ENCODE data around the gene CPT1B. TPM values are rescaled to one million over a fixed set of nuclear protein-coding genes. Genes with fewer than 3 reads are reported as not detected.

The CPT1B gene
- total and polyA plus RNA-seq, 2 donors (not counting 1 experiment from before 2014, with no cell fraction given), result 55.0 to 109 TPM

DNA sequence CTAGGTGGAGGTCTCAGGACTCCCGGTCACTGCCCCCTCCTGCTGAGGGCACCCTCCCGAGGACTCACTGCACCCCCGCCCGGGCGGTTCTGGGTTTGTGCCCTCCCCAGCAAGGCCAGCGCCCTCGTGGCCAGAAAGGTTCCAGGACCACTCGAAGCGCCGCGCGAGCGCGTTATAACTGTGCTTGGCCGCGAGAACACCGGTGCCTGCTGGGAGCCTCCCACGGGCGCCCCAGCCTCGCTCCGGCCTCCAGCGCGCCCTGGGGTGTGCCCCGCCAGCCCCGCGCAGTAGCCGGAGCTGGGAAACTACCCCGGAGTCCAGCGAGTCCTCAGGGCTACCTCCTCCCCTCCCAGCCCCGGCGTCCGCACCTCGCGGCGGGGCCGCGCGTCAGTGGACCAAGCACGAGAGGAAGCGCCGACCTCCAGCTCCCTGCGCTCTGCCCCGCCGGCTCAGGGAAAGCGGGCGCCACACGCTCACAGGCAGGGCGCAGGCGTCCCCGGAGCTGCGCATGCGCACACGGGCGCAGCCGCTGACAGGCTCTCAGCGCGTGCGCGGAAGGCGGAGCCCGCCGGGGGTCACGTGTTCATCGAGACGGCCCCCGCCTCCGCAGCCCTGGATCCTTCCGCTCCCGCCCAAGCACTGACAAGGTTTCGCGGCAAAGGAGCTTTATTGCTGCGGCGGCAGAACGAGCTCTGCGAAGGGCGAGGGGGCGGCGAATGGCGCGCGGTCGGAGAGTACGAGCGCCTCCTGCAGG lies 52.9 kb downstream of the CPT1B start, which contains the start of gene SCO2:
SCO2 (minus strand) TSS at position 495 of the 754 bp plus-strand sequence. CDS start 1,187 bp downstream, outside the sequence.
- H3K4me3 Mint-ChIP-seq, result peak within 1 kb of the TSS; percentile 90
- Histone ChIP-seq H3K79me2 (ENCODE audit: control insufficient read depth, insufficient read depth, low read length) (peaks cover 45% of the 10 kb centered on the region), H2AFZ (ENCODE audit: insufficient read depth, low read depth, low read length, poor library complexity, severe bottlenecking) (peak within 1 kb of the TSS; percentile 78)

More for the DNA sequence above, 52.9 kb downstream of the CPT1B start, which contains the start of gene SCO2:
- no peak for TF ChIP-seq EZH2 (IDR thresholded peaks at IDR 0.05; ENCODE audit: borderline replicate concordance, insufficient read depth, low read depth, low read length, poor library complexity, severe bottlenecking)
- TF ChIP-seq, protein P1, sequence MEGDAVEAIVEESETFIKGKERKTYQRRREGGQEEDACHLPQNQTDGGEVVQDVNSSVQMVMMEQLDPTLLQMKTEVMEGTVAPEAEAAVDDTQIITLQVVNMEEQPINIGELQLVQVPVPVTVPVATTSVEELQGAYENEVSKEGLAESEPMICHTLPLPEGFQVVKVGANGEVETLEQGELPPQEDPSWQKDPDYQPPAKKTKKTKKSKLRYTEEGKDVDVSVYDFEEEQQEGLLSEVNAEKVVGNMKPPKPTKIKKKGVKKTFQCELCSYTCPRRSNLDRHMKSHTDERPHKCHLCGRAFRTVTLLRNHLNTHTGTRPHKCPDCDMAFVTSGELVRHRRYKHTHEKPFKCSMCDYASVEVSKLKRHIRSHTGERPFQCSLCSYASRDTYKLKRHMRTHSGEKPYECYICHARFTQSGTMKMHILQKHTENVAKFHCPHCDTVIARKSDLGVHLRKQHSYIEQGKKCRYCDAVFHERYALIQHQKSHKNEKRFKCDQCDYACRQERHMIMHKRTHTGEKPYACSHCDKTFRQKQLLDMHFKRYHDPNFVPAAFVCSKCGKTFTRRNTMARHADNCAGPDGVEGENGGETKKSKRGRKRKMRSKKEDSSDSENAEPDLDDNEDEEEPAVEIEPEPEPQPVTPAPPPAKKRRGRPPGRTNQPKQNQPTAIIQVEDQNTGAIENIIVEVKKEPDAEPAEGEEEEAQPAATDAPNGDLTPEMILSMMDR (IDR thresholded peaks at IDR 0.05), result no peak
- DNase-seq (peak; percentile 98), ATAC-seq (ENCODE audit: low read depth) (peak; percentile 54)
- Histone ChIP-seq H3K36me3 (replicated peaks in 1 of 2; ENCODE audit: control extremely low read depth in 1 of 2, control insufficient read depth in 1 of 2, extremely low read depth in 1 of 2, insufficient read depth in 2 of 2, low read length in 1 of 2) (peaks cover 0 to 31% of the 10 kb centered on the region in 2 experiments), H3K4me1 (ENCODE audit: control insufficient read depth in 2 of 2, insufficient read depth in 2 of 2, low read length in 2 of 2) (peaks cover 16 to 50% of the 10 kb centered on the region in 2 donors), H3K4me2 (replicated peaks; ENCODE audit: low read depth, low read length, poor library complexity, severe bottlenecking) (peak within 1 kb of the TSS; percentile 98), H3K9ac (ENCODE audit: low read length) (peak within 1 kb of the TSS; percentile 89), H4K20me1 (ENCODE audit: control insufficient read depth, insufficient read depth, low read length, poor library complexity, severe bottlenecking) (peaks cover 27% of the 10 kb centered on the region), H3K27ac (ENCODE audit: low read length in 2 of 2) (peak within 1 kb of the TSS; percentile 83 to 90), H3K27me3 (replicated peaks in 1 of 4; ENCODE audit: control extremely low read depth in 1 of 4, control insufficient read depth in 3 of 4, insufficient read depth in 4 of 4, low read length in 3 of 4) (no peaks in the 10 kb centered on the region), H3K4me3 (ENCODE audit: control extremely low read depth in 1 of 5, extremely low read depth in 1 of 5, insufficient read depth in 1 of 5, low read depth in 2 of 5, low read length in 4 of 5) (peak within 1 kb of the TSS; percentile 4 to 82 (median 69)), H3K9me3 (ENCODE audit: control extremely low read depth in 1 of 3, control insufficient read depth in 2 of 3, insufficient read depth in 1 of 3, low read length in 2 of 3) (peaks cover 0 to 8% (median 0%) of the 10 kb centered on the region in 3 donors)
- no peaks in the 10 kb centered on the region for H3K9me3 Mint-ChIP-seq (ENCODE audit: insufficient read depth)
- H3K4me1 Mint-ChIP-seq, result peaks cover 34% of the 10 kb centered on the region
- H3K27me3 Mint-ChIP-seq, result no peaks in the 10 kb centered on the region
- WGBS (ENCODE audit: insufficient coverage), result under 1% methylated on average over 84 of the region's 84 CpGs
- intact Hi-C loops (cut with micrococcal nuclease), result loop anchor here (1.0 to 5.0 kb wide), 5 partner anchors 17 to 280 kb away; partner anchors contain the start of genes CHKB, NCAPH2 and TUBGCP6
- CTCF ChIA-PET, result interaction anchor here (0.6 to 5.5 kb wide), 46 partner anchors 10 to 334 kb away, joined by 3 to 81 read pairs (median 5); partner anchors contain the start of genes ADM2, ARSA, CHKB and HDAC10
- POLR2A ChIA-PET, result interaction anchor here (0.6 to 5.4 kb wide), 20 partner anchors 9 to 335 kb away, joined by 3 to 104 read pairs (median 8); partner anchors contain the start of genes CHKB, DENND6B, HDAC10 and KLHDC7B
- peak within 1 kb of the TSS; percentile 91 for H3K27ac Mint-ChIP-seq
